HG03378 (cell line): ENCODE measurements around the gene CPLX1.
"Not testable (repeated sequence)": the region's sequence is repeated elsewhere in the genome, so short reads cannot be mapped to it uniquely, and the experiment has no call there.

ENCODE experiments used
- ATAC-seq: cut with Tn5 transposase; IDR thresholded peaks from one replicate; pipeline ENCODE4 v1.9.1; 2021; ENCODE audit warnings: mild to moderate bottlenecking, moderate library complexity; ENCODE audit not compliant: unreplicated experiment

The CPLX1 gene

GRCh38 chr4:821631-822030, 4.3 kb downstream of the CPLX1 start:
- ATAC-seq: no peak

- no peak for ATAC-seq
Measured at GRCh38 chr4:821181-821591, 4.7 kb downstream of the CPLX1 start.

- no peak for ATAC-seq
Measured at GRCh38 chr4:820230-821172, 5.4 kb downstream of the CPLX1 start.

GRCh38 chr4:819401-820229, 6.3 kb downstream of the CPLX1 start:
- ATAC-seq: no peak

- no peak for ATAC-seq
Measured at GRCh38 chr4:818106-818921, 7.6 kb downstream of the CPLX1 start.

GRCh38 chr4:815464-816146, 10.3 kb downstream of the CPLX1 start:
- ATAC-seq: no peak

- no peak for ATAC-seq
Measured at GRCh38 chr4:814312-814850, 11.5 kb downstream of the CPLX1 start.

GRCh38 chr4:813900-814299, 12.0 kb downstream of the CPLX1 start:
- no peak for ATAC-seq

- no peak for ATAC-seq
Measured at GRCh38 chr4:808860-809570, 16.9 kb downstream of the CPLX1 start.

DNA sequence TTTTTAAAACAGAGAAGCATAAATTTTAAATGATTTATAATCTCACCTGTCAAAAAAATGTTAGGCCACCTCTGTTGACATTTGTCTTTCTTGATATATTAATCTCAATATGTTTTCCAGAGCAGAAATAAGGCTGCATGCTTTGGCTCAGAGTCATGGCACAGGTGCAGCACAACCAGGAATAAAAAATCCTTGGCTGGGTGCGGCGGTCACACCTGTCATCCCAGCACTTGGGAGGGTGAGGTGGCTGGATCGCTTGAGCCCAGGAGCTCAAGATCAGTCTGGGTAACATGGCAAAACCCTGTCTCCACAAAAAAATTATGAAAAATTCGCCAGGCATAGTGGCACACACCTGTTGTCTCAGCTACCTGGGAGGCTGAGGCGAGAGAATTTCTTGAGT, 18.1 kb downstream of the CPLX1 start:
- ATAC-seq: no peak

DNA sequence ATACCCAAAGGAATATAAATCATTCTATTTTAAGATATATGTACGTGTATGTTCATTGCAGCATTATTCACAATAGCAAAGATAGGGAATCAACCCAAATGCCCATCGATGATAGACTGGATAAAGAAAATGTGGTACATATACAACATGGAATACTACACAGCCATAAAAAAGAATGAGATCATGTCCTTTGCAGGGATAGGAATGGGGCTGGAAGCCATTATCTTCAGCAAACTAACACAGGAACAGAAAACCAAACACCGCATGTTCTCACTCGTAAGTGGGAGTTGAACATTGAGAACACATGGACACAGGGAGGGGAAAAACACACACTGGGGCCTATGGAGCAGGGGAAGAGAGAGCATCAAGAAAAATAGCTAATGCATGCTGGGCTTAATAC, 18.9 kb downstream of the CPLX1 start:
- ATAC-seq: not testable (repeated sequence)

DNA sequence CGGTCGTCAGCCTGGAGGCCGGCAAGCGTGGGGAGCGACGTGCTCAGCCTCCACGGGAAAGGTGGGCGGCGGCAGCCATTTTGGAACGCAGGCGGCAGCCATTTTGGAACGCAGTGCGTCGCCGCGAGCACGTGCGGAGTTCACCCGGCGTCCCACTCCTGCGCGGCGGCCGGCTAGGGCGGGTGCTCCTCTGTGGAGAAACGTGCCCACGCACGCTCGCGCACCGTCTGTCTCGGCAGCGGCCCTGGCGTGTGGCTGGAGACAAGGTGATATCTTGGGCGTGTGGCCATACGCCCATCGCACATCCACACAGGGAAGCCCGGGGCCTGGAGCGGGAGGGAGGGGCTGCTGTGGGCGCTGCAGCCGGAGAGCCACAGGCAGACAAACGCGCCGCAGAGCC, 21.1 kb downstream of the CPLX1 start:
- no peak for ATAC-seq

DNA sequence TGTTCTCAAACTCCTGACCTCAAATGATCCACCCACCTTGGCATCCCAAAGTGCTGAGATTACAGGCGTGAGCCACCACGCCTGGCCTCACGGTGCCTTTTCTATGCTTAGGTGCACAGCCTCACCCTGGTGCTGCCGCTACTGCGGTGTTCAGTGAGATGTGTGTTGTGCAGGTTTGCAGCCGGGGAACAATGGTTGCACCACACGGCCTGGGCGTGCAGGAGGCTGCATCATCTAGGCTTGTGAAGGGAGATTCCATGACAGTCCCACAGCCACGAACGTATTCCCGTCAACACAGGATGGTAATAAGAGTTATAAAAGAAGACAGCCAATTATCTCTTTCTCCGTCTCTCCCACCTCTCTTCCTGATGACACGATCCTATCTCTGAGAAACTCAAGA, 22.0 kb downstream of the CPLX1 start:
- ATAC-seq: no peak

DNA sequence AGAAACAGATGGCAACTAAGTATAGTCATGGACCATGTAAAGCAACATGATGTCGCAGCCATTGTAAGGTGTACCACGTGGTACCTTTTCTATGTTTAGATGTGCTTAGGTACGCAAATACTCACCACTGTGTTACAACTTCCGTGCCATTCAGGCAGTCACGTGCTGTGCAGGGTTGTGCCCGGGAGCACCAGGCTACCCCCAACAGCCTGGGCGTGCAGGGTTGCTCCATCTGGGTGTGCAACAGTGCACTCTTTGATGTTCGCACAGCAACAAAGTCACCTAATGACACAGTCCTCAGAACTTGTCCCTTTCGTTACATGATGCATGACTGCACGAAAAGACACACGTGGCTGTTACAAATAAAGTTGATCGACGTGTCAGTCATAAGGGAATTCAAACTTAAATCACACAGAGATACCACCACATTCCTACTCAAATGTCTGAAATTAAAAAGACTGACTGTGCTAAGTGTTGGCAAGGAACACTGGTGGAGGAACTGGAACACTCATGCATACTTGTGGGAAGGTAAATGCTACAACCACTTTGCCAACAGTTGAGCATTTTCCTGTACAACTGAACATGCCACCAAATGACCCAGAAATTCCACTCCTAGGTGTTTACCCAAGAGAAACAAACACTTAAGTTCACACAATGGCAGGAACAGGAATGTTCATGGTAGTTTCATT, 24.3 kb downstream of the CPLX1 start:
- ATAC-seq: no peak

DNA sequence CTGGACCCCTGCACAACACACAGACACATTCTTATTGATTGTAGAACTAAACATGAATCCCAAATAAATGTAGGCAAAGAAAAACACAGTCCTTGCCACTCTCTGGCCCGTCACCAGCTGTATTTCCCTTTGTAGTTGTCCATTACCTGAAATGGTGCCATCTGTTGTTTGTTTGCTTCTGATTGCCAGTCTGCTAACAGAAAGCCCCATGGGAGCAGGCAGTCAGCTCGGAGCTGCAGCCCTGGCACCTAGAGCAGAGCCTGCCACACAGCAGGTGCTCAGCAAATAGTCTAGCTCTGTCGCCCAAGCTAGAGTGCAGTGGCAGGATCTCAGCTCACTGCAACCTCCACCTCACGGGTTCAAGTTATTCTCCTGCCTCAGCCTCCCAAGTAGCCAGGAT, 28.9 kb downstream of the CPLX1 start:
- no peak for ATAC-seq

GRCh38 chr4:796206-796605, 29.7 kb downstream of the CPLX1 start:
- ATAC-seq: no peak

- no peak for ATAC-seq
Measured at GRCh38 chr4:795726-796119, 30.2 kb downstream of the CPLX1 start.

DNA sequence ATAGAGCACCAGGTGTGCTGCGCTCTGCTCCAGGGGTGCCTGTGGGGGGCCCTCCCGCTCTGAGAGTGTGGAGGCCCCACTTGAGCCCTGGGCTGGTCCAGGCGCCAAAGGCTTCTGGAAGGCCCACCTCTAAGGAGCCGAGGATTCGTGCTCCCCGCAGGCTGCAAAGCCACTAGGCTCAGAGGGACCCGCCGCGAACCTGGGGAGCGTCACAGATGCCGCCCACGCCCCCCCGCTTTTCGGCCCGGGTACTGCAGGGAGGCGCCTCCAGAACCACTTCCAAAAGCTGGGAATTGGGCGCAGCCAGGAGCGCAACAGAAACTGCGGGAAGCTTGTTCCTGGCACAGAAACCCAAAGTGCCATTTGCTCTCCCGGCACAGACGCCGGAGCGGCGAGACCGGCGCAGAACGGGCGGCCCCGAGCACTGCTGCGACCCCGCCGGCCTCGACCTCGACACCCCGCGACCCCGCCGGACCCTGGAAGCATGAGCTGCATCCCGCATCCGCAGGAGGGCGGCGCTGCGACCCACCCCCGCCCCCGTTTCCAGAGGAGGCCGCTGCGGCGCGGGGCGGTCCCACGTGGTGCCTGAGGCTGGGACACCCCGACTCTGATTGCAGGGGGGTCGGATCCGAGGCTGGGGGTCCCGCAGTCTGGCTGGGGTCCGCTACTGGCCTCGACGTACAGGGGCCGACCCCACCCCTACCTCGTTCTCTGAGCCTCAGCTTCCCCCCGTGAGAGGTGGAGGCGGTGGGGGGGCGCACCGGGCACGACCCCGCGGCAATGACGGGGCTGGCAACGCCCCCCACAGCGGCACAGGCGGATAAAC, 30.8 kb downstream of the CPLX1 start:
- ATAC-seq: no peak
